AG04449 (cell line): ENCODE data around the gene GABRD.

Experiments
- CTCF ChIA-PET: fragments of 350-600 bp; formaldehyde crosslinking; extraction: SDS; loops from one replicate; lab custom pipeline; 2021; ENCODE audit warnings: antibody characterized with exemption; lab: Yijun Ruan, JAX
- POLR2A ChIA-PET: fragments of 400-600, 350-600 bp; formaldehyde crosslinking; extraction: SDS; loops from one replicate; lab custom pipeline; 2020; ENCODE audit warnings: antibody characterized with exemption, inconsistent platforms; lab: Yijun Ruan, JAX
- DNase-seq: peaks from one replicate; pipeline ENCODE4 v3.0.0-alpha.2; 2010; ENCODE audit warnings: low read depth, low spot score
- H3K4me3 ChIP-seq: 2 replicates; pipeline ENCODE4 v1.5.1; 2011; ENCODE audit warnings: low read depth, mild to moderate bottlenecking, control low read depth, low read length
- CTCF ChIP-seq: IDR thresholded peaks from one replicate; pipeline ENCODE4 v1.5.1; 2011; ENCODE audit warnings: mild to moderate bottlenecking, moderate library complexity, low read length, control low read depth, inconsistent platforms; ENCODE audit not compliant: insufficient read depth; ENCODE audit errors: missing control alignments

Gene GABRD

GRCh38 chr1:1985375-1986050 lies 33.6 kb upstream of the GABRD start:
- POLR2A ChIA-PET, result no interaction called here
- no peak for TF ChIP-seq CTCF
- CTCF ChIA-PET, result no interaction called here
- no peak for DNase-seq
- no peak overlapping the region for H3K4me3 ChIP-seq

GRCh38 chr1:1986451-1987141 lies 32.5 kb upstream of the GABRD start:
- H3K4me3 ChIP-seq, result no peak overlapping the region
- CTCF ChIA-PET, result no interaction called here
- POLR2A ChIA-PET, result no interaction called here
- DNase-seq, result no peak
- no peak for TF ChIP-seq CTCF

GRCh38 chr1:1987142-1987510 lies 32.0 kb upstream of the GABRD start:
- ChIA-PET CTCF (no interaction called here), POLR2A (no interaction called here)
- no peak overlapping the region for H3K4me3 ChIP-seq
- no peak for TF ChIP-seq CTCF
- DNase-seq, result no peak

- DNase-seq, result no peak
- POLR2A ChIA-PET, result no interaction called here
- CTCF ChIA-PET, result interaction anchor here (2.1 kb wide), 1 partner anchor 57 kb away, joined by 11 read pairs; no protein-coding TSS in a partner anchor
- TF ChIP-seq CTCF, result no peak
- no peak overlapping the region for H3K4me3 ChIP-seq
Observed at GRCh38 chr1:1988061-1988945, 30.8 kb upstream of the GABRD start.

- POLR2A ChIA-PET, result no interaction called here
Observed at GRCh38 chr1:1989102-1989542, 30.0 kb upstream of the GABRD start.

More at GRCh38 chr1:1989102-1989542, 30.0 kb upstream of the GABRD start:
- H3K4me3 ChIP-seq, result no peak overlapping the region
- DNase-seq, result no peak
- CTCF ChIA-PET, result interaction anchor here (2.1 kb wide), 1 partner anchor 56 kb away, joined by 11 read pairs; no protein-coding TSS in a partner anchor
- no peak for TF ChIP-seq CTCF
